Upper lobe of left lung (tissue), 6 donors: Measurements from ENCODE around the gene ZNF547. TPM values are rescaled to one million over a fixed set of nuclear protein-coding genes. Genes with fewer than 3 reads are reported as not detected.
A peak's percentile ranks its signal among the peaks of the same experiment; 100 is the strongest.

Source experiments
- ATAC-seq, 2 donors: fragments of 200-7000 bp; cut with Tn5 transposase; one replicate each; pipeline ENCODE4 v1.9.1; 2022; ENCODE audit warnings: mild to moderate bottlenecking in 2 of 2, moderate library complexity in 2 of 2; ENCODE audit not compliant: low FRiP score in 2 of 2
- DNase-seq, 2 donors: peaks; one replicate each; pipeline ENCODE4 v3.0.0-alpha.2; 2019 to 2020
- H3K27ac ChIP-seq, 4 donors: fragments of 200-600 bp; sonication (generic); one replicate each; pipeline ENCODE4 v1.5.1; 2016 to 2019
- H3K27me3 ChIP-seq, 4 donors: fragments of 200-600 bp; sonication (generic); one replicate each; pipeline ENCODE4 v1.5.1; 2017 to 2019
- H3K36me3 ChIP-seq, 4 donors: fragments of 200-600 bp; sonication (generic); one replicate each; pipeline ENCODE4 v1.5.1; 2016 to 2019
- H3K4me1 ChIP-seq, 4 donors: fragments of 200-600 bp; sonication (generic); one replicate each; pipeline ENCODE4 v1.5.1; 2018 to 2019
- H3K4me3 ChIP-seq, 4 donors: fragments of 200-600 bp; sonication (generic); one replicate each; pipeline ENCODE4 v1.5.1; 2017 to 2019; ENCODE audit warnings: mild to moderate bottlenecking in 2 of 4, moderate library complexity in 1 of 4
- H3K9me3 ChIP-seq, 4 donors: fragments of 200-600 bp; sonication (generic); one replicate each; pipeline ENCODE4 v1.5.1; 2018 to 2019
- CTCF ChIP-seq, 6 experiments: fragments of 450-650 bp in 4 of 6; fragments of 200-600 bp in 2 of 6; sonication (generic) in 2 of 6; IDR thresholded peaks; one replicate each; pipeline ENCODE4 v1.5.1; 2016 to 2019; ENCODE audit warnings: antibody characterized with exemption in 6 of 6
- EP300 ChIP-seq, 4 donors: sonication (generic); formaldehyde crosslinking; IDR thresholded peaks; one replicate each; pipeline ENCODE4 v1.5.1; 2017; ENCODE audit warnings: antibody characterized with exemption in 4 of 4, control low read depth in 2 of 4
- POLR2A ChIP-seq, 4 donors: fragments of 450-650 bp; IDR thresholded peaks; one replicate each; pipeline ENCODE4 v1.5.1; 2016 to 2017; ENCODE audit warnings: antibody characterized with exemption in 4 of 4, mild to moderate bottlenecking in 2 of 4
- POLR2AphosphoS5 ChIP-seq, 2 donors: sonication (generic); formaldehyde crosslinking; IDR thresholded peaks; one replicate each; pipeline ENCODE4 v1.5.1; 2017; ENCODE audit warnings: antibody characterized with exemption in 2 of 2
- WGBS, 2 donors: methylation state at CpG; one replicate each; pipeline ENCODE4 v1.1.5; 2017 to 2018; 5-methylcytosine and 5-hydroxymethylcytosine counted together
- total RNA-seq, 6 donors: library from RNA; depleted of rRNA in 4 of 6; stranded (reverse); fragments of >200 nt in 4 of 6; gene quantifications; one replicate each; pipeline versions ENCODE4 v1.1.0 to v1.2.1, GENCODE V29; 2016 to 2021
- donor health status: DM: no; HTN: no; CAD: no; lungs with moderate emphysema.
- donor health status: DM: no; HTN: yes; CAD: no; lungs with severe emphysema.

ZNF547 gene
- total RNA-seq, 6 donors from 2014 or later: 0.89 to 9.4 (median 3.2) TPM

- WGBS, 2 donors: 1 to 2% methylated on average over 19 to 50 of the region's 50 CpGs
- TF ChIP-seq EP300 (IDR thresholded peaks at IDR 0.05) (peak in 1 of 4 donors; percentile 62), POLR2A (IDR thresholded peaks at IDR 0.05) (peak in 3 of 4 donors; percentile 23 to 64 (median 50)), POLR2AphosphoS5 (IDR thresholded peaks at IDR 0.05) (peak; percentile 87 to 88), CTCF (IDR thresholded peaks at IDR 0.05) (peak in 3 of 6 experiments; percentile 40 to 68 (median 64))
- ATAC-seq: peak; percentile 99
Observed at GRCh38 chr19:57389730-57390598, 26.6 kb downstream of the ZNF547 start, which contains the start of gene ZNF548. Gene ZNF548 (plus strand): TSS chr19:57389854. CDS start chr19:57390100, 246 bp downstream.

GRCh38 chr19:57395710-57396109 is 32.4 kb downstream of the ZNF547 start:
- ATAC-seq (no peak), DNase-seq (no peak)
- peaks cover 2 to 12% (median 5%) of the 10 kb centered on the region in 4 donors for H3K4me1 ChIP-seq
- TF ChIP-seq POLR2A (IDR thresholded peaks at IDR 0.05) (no peak), EP300 (IDR thresholded peaks at IDR 0.05) (no peak), CTCF (IDR thresholded peaks at IDR 0.05) (no peak)
- H3K36me3 ChIP-seq: peaks cover 27 to 73% (median 51%) of the 10 kb centered on the region in 4 donors
- 79 to 89% methylated on average over 5 of the region's 5 CpGs for WGBS, 2 donors
- no peak overlapping the region for H3K27ac ChIP-seq
- peaks cover 21 to 46% (median 36%) of the 10 kb centered on the region in 4 donors for H3K9me3 ChIP-seq
- no peaks in the 10 kb centered on the region for H3K27me3 ChIP-seq
- no peak overlapping the region for H3K4me3 ChIP-seq

More at GRCh38 chr19:57389730-57390598, 26.6 kb downstream of the ZNF547 start, which contains the start of gene ZNF548:
- Histone ChIP-seq H3K4me1 (peaks cover 10 to 25% (median 14%) of the 10 kb centered on the region in 4 donors), H3K4me3 (peak within 1 kb of the TSS; percentile 75 to 91 (median 84)), H3K9me3 (peaks cover 0 to 16% (median 5%) of the 10 kb centered on the region in 4 donors), H3K27ac (peak within 1 kb of the TSS; percentile 89 to 94 (median 92)), H3K36me3 (peaks cover 0 to 24% (median 11%) of the 10 kb centered on the region in 4 donors), H3K27me3 (no peaks in the 10 kb centered on the region)
- peak; percentile 98 to 100 for DNase-seq

GRCh38 chr19:57398868-57399267 is 35.5 kb downstream of the ZNF547 start:
- 96 to 97% methylated on average over 5 of the region's 5 CpGs for WGBS, 2 donors
- ATAC-seq (no peak), DNase-seq (no peak)
- Histone ChIP-seq H3K9me3 (peaks cover 24 to 52% (median 38%) of the 10 kb centered on the region in 4 donors), H3K27me3 (no peaks in the 10 kb centered on the region), H3K36me3 (peaks cover 27 to 59% (median 48%) of the 10 kb centered on the region in 4 donors), H3K4me1 (no peaks in the 10 kb centered on the region), H3K4me3 (no peak overlapping the region), H3K27ac (no peak overlapping the region)
- TF ChIP-seq POLR2A (IDR thresholded peaks at IDR 0.05): no peak
- TF ChIP-seq POLR2AphosphoS5 (IDR thresholded peaks at IDR 0.05): no peak
- no peak for TF ChIP-seq EP300 (IDR thresholded peaks at IDR 0.05)
- TF ChIP-seq CTCF (IDR thresholded peaks at IDR 0.05): no peak

GRCh38 chr19:57403737-57404563 is 40.6 kb downstream of the ZNF547 start:
- Histone ChIP-seq H3K9me3 (peaks cover 10 to 21% (median 14%) of the 10 kb centered on the region in 4 donors), H3K4me1 (no peaks in the 10 kb centered on the region), H3K4me3 (no peak overlapping the region), H3K27me3 (no peaks in the 10 kb centered on the region), H3K36me3 (peaks cover under 1 to 12% (median 7%) of the 10 kb centered on the region in 4 donors), H3K27ac (no peak overlapping the region)
- 91 to 94% methylated on average over 8 of the region's 9 CpGs for WGBS, 2 donors
- peak in 1 of 2 donors; percentile 38 for DNase-seq
- TF ChIP-seq POLR2AphosphoS5 (IDR thresholded peaks at IDR 0.05) (no peak), EP300 (IDR thresholded peaks at IDR 0.05) (no peak), POLR2A (IDR thresholded peaks at IDR 0.05) (no peak), CTCF (IDR thresholded peaks at IDR 0.05) (no peak)
- no peak for ATAC-seq
